HepG2 (cell line): ENCODE measurements around the gene TMEM132E. TPM values are rescaled to one million over a fixed set of nuclear protein-coding genes. Genes with fewer than 3 reads are reported as not detected.

Experiments used
- ATAC-seq: fragments of 200-7000 bp; cut with Tn5 transposase; 3 replicates; pipeline ENCODE4 v1.9.1; 2020; ENCODE audit warnings: mild to moderate bottlenecking, moderate library complexity
- BruUV-seq: library from RNA; stranded (reverse); fragments of 400-500 nt; replicated peaks from 2 replicates; lab custom pipeline; 2021; lab: Mats Ljungman, UMichigan
- CTCF ChIA-PET: fragments of 300-600 bp; formaldehyde crosslinking; extraction: SDS; loops from one replicate; lab custom pipeline; 2021; ENCODE audit warnings: low total read pairs, inconsistent platforms, low intra/inter-chr PET ratio; lab: Yijun Ruan, JAX
- POLR2A ChIA-PET: fragments of 350-600 bp; sonication (Branson Sonifier 250); formaldehyde crosslinking; loops from one replicate; lab custom pipeline; 2020; ENCODE audit warnings: antibody characterized with exemption, inconsistent platforms; lab: Yijun Ruan, JAX
- DNase-seq: peaks from one replicate; pipeline ENCODE4 v3.0.0-alpha.2; 2015; ENCODE audit warnings: low spot score
- FAIRE-seq: peaks from 3 replicates; lab custom pipeline; 2011; peaks lifted over from hg19 to GRCh38; lab: Jason Lieb, UNC
- H2AFZ ChIP-seq: one replicate; pipeline ENCODE4 v1.6.1; 2011; ENCODE audit warnings: low read length, inconsistent platforms
- H3K27ac ChIP-seq: fragments of 300-600 bp; 3 replicates; pipeline ENCODE4 v1.8.0; 2011; ENCODE audit warnings: mixed run types, mild to moderate bottlenecking, mixed read lengths, low read length, inconsistent platforms; ENCODE audit not compliant: insufficient read depth; ENCODE audit errors: extremely low read length
- H3K27me3 ChIP-seq, 2 experiments: fragments of 200-600 bp in 1 of 2; 2 replicates in 1 of 2; 3 replicates in 1 of 2; pipeline versions ENCODE4 v1.6.0 to v1.8.0; 2011; ENCODE audit warnings: low read length in 2 of 2, mild to moderate bottlenecking in 2 of 2, moderate library complexity in 2 of 2, inconsistent platforms in 1 of 2; ENCODE audit not compliant: insufficient read depth in 2 of 2, control insufficient read depth in 1 of 2
- H3K36me3 ChIP-seq, 2 experiments: fragments of 200-600 bp in 1 of 2; replicated peaks in 1 of 2; 2 replicates in 1 of 2; 3 replicates in 1 of 2; pipeline versions ENCODE4 v1.5.1 to v1.8.0; 2011; ENCODE audit warnings: low read length in 2 of 2, inconsistent platforms in 1 of 2; ENCODE audit not compliant: insufficient read depth in 2 of 2, control insufficient read depth in 1 of 2
- H3K4me1 ChIP-seq: 2 replicates; pipeline ENCODE4 v1.5.1; 2012; ENCODE audit warnings: low read length, inconsistent platforms; ENCODE audit not compliant: insufficient read depth
- H3K4me2 ChIP-seq: 2 replicates; pipeline ENCODE4 v1.6.0; 2011; ENCODE audit warnings: low read depth, low read length, inconsistent platforms
- H3K4me3 ChIP-seq, 3 experiments: fragments of 200-600 bp in 1 of 3; sonication (generic), shearing (Covaris generic) in 1 of 3; replicated peaks in 1 of 3; 2 replicates each; pipeline ENCODE4 v1.5.1; 2011 to 2016; ENCODE audit warnings: low read length in 3 of 3, inconsistent platforms in 2 of 3, low read depth in 2 of 3, mild to moderate bottlenecking in 2 of 3, control low read depth in 1 of 3, mixed read lengths in 1 of 3; ENCODE audit not compliant: insufficient read depth in 1 of 3
- H3K79me2 ChIP-seq: one replicate; pipeline ENCODE4 v1.6.1; 2011; ENCODE audit warnings: low read length, inconsistent platforms; ENCODE audit not compliant: insufficient read depth
- H3K9ac ChIP-seq: 2 replicates; pipeline ENCODE4 v1.6.0; 2011; ENCODE audit warnings: mild to moderate bottlenecking, low read depth, low read length, inconsistent platforms; ENCODE audit not compliant: insufficient read depth
- H3K9me3 ChIP-seq: 2 replicates; pipeline ENCODE4 v1.5.1; 2012; ENCODE audit warnings: mild to moderate bottlenecking, low read length
- H4K20me1 ChIP-seq: 2 replicates; pipeline ENCODE4 v1.6.0; 2011; ENCODE audit warnings: inconsistent platforms, mild to moderate bottlenecking, low read length, moderate library complexity; ENCODE audit not compliant: insufficient read depth
- CBFB ChIP-seq: sonication (generic); formaldehyde crosslinking; IDR thresholded peaks from 2 replicates; pipeline ENCODE4 v1.4.0; 2020; ENCODE audit warnings: missing genetic modification reagents
- MXD4 ChIP-seq: IDR thresholded peaks from 2 replicates; pipeline ENCODE4 v1.6.1; 2016; ENCODE audit warnings: mild to moderate bottlenecking, missing biosample characterization, missing genetic modification reagents
- ZNF724P ChIP-seq: sonication (generic); formaldehyde crosslinking; IDR thresholded peaks from 2 replicates; pipeline ENCODE4 v1.8.0; 2022; ENCODE audit warnings: missing genetic modification reagents, borderline replicate concordance
- WGBS: methylation state at CpG from one replicate; pipeline ENCODE4 v1.1.6; 2017; ENCODE audit warnings: low lambda C conversion rate; 5-methylcytosine and 5-hydroxymethylcytosine counted together
- in situ Hi-C: cut with HindIII; loops from 2 replicates; pipeline ENCODE4 v1.10.0; 2017; ENCODE audit warnings: low pct_unique_long_range_greater_than_20kb; ENCODE audit not compliant: extremely low pct_ligation_motif_present
- intact Hi-C: fragments of 100-400 bp; cut with micrococcal nuclease; formaldehyde crosslinking; loops from one replicate; pipeline ENCODE4 v1.10.0; 2022; ENCODE audit not compliant: unreplicated experiment
- polyA plus RNA-seq, 8 experiments: library from polyadenylated mRNA; depleted of rRNA in 3 of 8; stranded (reverse) in 7 of 8; unstranded in 1 of 8; fragments of >200 nt; fragmentation: Illumina TruSeq in 4 of 8; extraction: Trizol in 4 of 8; gene quantifications; 2 replicates each; pipeline versions ENCODE4 v1.2.1 to v1.2.3, GENCODE V29; 2011 to 2016; ENCODE audit warnings: low read depth in 4 of 8, missing spikeins in 1 of 8, mixed read lengths in 1 of 8; ENCODE audit not compliant: insufficient read depth in 1 of 8
- total RNA-seq, 5 experiments: library from RNA; depleted of rRNA; stranded (reverse); fragments of >200 nt; fragmentation: Illumina TruSeq; extraction: Trizol; gene quantifications; 2 replicates each; pipeline ENCODE4 v1.2.3, GENCODE V29; 2016; ENCODE audit warnings: low read depth in 1 of 5
- TF ChIP-seq, protein P1 (sequence below): sonication (generic); formaldehyde crosslinking; IDR thresholded peaks from 2 replicates; pipeline ENCODE4 v1.4.0; 2020; ENCODE audit warnings: mild to moderate bottlenecking, missing genetic modification reagents, borderline replicate concordance

The TMEM132E gene
- total and polyA plus RNA-seq, 2 of the 13 experiments (the other 11 are each of a cell fraction or from before 2014, with no cell fraction given) = not detected

- TF ChIP-seq, protein P1, sequence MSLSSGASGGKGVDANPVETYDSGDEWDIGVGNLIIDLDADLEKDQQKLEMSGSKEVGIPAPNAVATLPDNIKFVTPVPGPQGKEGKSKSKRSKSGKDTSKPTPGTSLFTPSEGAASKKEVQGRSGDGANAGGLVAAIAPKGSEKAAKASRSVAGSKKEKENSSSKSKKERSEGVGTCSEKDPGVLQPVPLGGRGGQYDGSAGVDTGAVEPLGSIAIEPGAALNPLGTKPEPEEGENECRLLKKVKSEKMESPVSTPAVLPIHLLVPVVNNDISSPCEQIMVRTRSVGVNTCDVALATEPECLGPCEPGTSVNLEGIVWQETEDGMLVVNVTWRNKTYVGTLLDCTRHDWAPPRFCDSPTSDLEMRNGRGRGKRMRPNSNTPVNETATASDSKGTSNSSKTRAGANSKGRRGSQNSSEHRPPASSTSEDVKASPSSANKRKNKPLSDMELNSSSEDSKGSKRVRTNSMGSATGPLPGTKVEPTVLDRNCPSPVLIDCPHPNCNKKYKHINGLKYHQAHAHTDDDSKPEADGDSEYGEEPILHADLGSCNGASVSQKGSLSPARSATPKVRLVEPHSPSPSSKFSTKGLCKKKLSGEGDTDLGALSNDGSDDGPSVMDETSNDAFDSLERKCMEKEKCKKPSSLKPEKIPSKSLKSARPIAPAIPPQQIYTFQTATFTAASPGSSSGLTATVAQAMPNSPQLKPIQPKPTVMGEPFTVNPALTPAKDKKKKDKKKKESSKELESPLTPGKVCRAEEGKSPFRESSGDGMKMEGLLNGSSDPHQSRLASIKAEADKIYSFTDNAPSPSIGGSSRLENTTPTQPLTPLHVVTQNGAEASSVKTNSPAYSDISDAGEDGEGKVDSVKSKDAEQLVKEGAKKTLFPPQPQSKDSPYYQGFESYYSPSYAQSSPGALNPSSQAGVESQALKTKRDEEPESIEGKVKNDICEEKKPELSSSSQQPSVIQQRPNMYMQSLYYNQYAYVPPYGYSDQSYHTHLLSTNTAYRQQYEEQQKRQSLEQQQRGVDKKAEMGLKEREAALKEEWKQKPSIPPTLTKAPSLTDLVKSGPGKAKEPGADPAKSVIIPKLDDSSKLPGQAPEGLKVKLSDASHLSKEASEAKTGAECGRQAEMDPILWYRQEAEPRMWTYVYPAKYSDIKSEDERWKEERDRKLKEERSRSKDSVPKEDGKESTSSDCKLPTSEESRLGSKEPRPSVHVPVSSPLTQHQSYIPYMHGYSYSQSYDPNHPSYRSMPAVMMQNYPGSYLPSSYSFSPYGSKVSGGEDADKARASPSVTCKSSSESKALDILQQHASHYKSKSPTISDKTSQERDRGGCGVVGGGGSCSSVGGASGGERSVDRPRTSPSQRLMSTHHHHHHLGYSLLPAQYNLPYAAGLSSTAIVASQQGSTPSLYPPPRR (CRISPR knock-in tag) = no peak
- TF ChIP-seq CBFB (CRISPR knock-in tag) = no peak
These were observed 23.0 kb upstream of the TMEM132E start (continued) for GRCh38 chr17:34556384-34556783.

DNA sequence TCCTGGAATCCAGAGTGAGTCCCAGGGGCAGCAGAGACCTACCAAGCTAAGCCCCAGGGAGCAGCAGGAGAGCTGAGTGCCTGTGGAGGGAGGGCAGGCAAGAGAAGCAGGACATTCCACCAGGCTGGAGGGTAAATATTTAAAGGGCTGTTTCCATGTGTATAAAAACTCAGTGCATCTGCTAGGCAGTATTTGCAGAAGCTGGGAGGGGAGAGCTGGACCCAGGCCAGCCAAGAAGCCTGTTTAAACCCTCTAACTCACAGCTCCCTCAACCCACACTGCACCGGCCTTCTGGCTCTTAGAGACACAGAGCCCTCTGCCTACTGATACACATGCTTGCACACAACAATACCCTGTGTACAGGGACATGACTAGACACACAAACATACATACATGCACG is 22.5 kb upstream of the TMEM132E start:
- 0 out of 5 replicates have a peak, but pooled peaks cover 0 to 9% of the 10 kb centered on the region in 2 experiments for H3K27me3 ChIP-seq
- intact Hi-C loops (no loop called here), in situ Hi-C loops (no loop called here)
- no peak overlapping the region for H2AFZ ChIP-seq
- no peaks in the 10 kb centered on the region for H4K20me1 ChIP-seq
- no peak overlapping the region for H3K27ac ChIP-seq
- H3K4me3 ChIP-seq = no peak overlapping the region
- H3K36me3 ChIP-seq = no peaks in the 10 kb centered on the region
- 0% methylated on average over 1 of the region's 2 CpGs for WGBS
- TF ChIP-seq ZNF724P (no peak), MXD4 (CRISPR knock-in tag) (no peak)
- H3K79me2 ChIP-seq = no peaks in the 10 kb centered on the region
- POLR2A ChIA-PET = no interaction called here
- no peak for DNase-seq
- no peak for ATAC-seq
- no TSS peak for BruUV-seq
- FAIRE-seq = no peak
- no peaks in the 10 kb centered on the region for H3K4me1 ChIP-seq
- CTCF ChIA-PET = no interaction called here
- H3K9me3 ChIP-seq = no peaks in the 10 kb centered on the region
- no peak overlapping the region for H3K9ac ChIP-seq
- no peak overlapping the region for H3K4me2 ChIP-seq
